H1 (cell line): ENCODE results near the gene TEX22. TPM values are rescaled to one million over a fixed set of nuclear protein-coding genes. Genes with fewer than 3 reads are reported as not detected.

ENCODE experiments used
- BCL11A ChIP-seq, 2 experiments: IDR thresholded peaks; one replicate each; pipeline ENCODE4 v1.6.1; 2011; ENCODE audit warnings: low read depth in 2 of 2, low read length in 2 of 2, mild to moderate bottlenecking in 2 of 2
- CHD2 ChIP-seq: IDR thresholded peaks from 2 replicates; pipeline ENCODE4 v1.6.1; 2012; ENCODE audit warnings: low read length, improper control_type of control experiment
- KDM5A ChIP-seq: fragments of 200-600 bp; IDR thresholded peaks from 2 replicates; pipeline ENCODE4 v1.7.1; 2012; ENCODE audit warnings: mild to moderate bottlenecking, low read length, inconsistent platforms, mixed read lengths
- PHF8 ChIP-seq: fragments of 200-600 bp; sonication (generic); conservative IDR thresholded peaks from 2 replicates; pipeline ENCODE4 v1.7.1; 2012; ENCODE audit warnings: low read depth, mild to moderate bottlenecking, inconsistent platforms, low read length, moderate library complexity
- RFX5 ChIP-seq: IDR thresholded peaks from 2 replicates; pipeline ENCODE4 v1.6.1; 2011; ENCODE audit warnings: low read depth, low read length, improper control_type of control experiment, borderline replicate concordance
- SP4 ChIP-seq: IDR thresholded peaks from 2 replicates; pipeline ENCODE4 v1.6.1; 2012; ENCODE audit warnings: low read length, inconsistent platforms
- TAF7 ChIP-seq: optimal IDR thresholded peaks from 2 replicates; pipeline ENCODE3; 2011; ENCODE audit warnings: low read depth, mild to moderate bottlenecking, inconsistent platforms, low read length, moderate library complexity, borderline replicate concordance
- polyA plus RNA-seq, 7 experiments: library from polyadenylated mRNA; depleted of rRNA in 3 of 7; stranded (reverse) in 5 of 7; unstranded in 2 of 7; fragments of >200 nt in 5 of 7; fragments of 200-250 nt in 2 of 7; gene quantifications; 1 replicate in 5 of 7; 2 replicates in 1 of 7; 4 replicates in 1 of 7; pipeline versions ENCODE4 v1.2.1 to v1.2.3, GENCODE V29; 2011 to 2013; ENCODE audit warnings: missing spikeins in 2 of 7, mixed read lengths in 2 of 7
- total RNA-seq: library from RNA; stranded (reverse); fragmentation: NEBNext Ultra II Directional; extraction: Animal tissue kit (Norgen Biotek cat#: 25700); gene quantifications from 2 replicates; pipeline ENCODE4 v1.2.1, GENCODE V29; 2021
- TF ChIP-seq, protein P1 (sequence below): IDR thresholded peaks from 2 replicates; pipeline ENCODE4 v1.6.1; 2011; ENCODE audit warnings: low read depth, mild to moderate bottlenecking, low read length; ENCODE audit not compliant: insufficient read depth

The TEX22 gene
- total and polyA plus RNA-seq, 2 of the 8 experiments (the other 6 are each of a cell fraction or from before 2014, with no cell fraction given) = 0.24 to 0.39 TPM

DNA sequence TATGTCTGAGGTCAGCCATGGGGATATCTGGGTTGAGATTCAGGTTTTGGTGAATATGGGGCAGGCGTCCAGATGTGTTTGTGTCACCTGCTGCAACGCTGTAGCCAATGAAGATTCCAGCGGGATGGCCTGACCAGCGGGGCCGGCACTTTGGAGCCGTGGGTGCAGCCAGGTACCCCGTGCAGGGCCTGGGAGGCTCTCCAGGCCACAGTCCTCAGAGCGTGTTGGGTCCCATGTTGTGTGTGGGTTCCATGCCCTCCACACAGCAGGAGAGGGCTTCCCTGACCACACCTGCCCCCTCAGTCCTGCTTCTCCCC, 2.8 kb upstream of the TEX22 start (continued):
- no peak for TF ChIP-seq PHF8
- no peak for TF ChIP-seq SP4
- no peak for TF ChIP-seq TAF7
- TF ChIP-seq BCL11A (IDR thresholded peaks at IDR 0.05; ENCODE audit: low read depth in 2 of 2, low read length in 2 of 2) = no peak
- TF ChIP-seq, protein P1, sequence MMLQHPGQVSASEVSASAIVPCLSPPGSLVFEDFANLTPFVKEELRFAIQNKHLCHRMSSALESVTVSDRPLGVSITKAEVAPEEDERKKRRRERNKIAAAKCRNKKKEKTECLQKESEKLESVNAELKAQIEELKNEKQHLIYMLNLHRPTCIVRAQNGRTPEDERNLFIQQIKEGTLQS = no peak
- no peak for TF ChIP-seq KDM5A
- TF ChIP-seq RFX5 = no peak
- TF ChIP-seq CHD2 = no peak
